ENCODE data around the gene SLC2A4RG. TPM values are rescaled to one million over a fixed set of nuclear protein-coding genes. Genes with fewer than 3 reads are reported as not detected.

The SLC2A4RG gene, protein sequence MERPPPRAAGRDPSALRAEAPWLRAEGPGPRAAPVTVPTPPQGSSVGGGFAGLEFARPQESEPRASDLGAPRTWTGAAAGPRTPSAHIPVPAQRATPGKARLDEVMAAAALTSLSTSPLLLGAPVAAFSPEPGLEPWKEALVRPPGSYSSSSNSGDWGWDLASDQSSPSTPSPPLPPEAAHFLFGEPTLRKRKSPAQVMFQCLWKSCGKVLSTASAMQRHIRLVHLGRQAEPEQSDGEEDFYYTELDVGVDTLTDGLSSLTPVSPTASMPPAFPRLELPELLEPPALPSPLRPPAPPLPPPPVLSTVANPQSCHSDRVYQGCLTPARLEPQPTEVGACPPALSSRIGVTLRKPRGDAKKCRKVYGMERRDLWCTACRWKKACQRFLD
- total RNA-seq: 100 to 1,000 TPM in 5 of 7 donors, 10 to 100 TPM in 2; 20.6 to 199 (median 104) TPM
- polyA plus RNA-seq: 10 to 100 TPM in 1 of 2 donors, 1 to 10 TPM in 1; 2.2 to 66.7 TPM
- long read RNA-seq, donor 1, partial matches to known transcripts: 27 of 39 reads
- long read RNA-seq, donor 1, other reads (novel, unspliced or antisense): 10 of 39 reads
- long read RNA-seq, donor 2, transcript SLC2A4RG-201 (8 exons, 1,731 nt): major isoform, 22 of 36 reads
- long read RNA-seq, donor 2, partial matches to known transcripts: 14 of 36 reads
- long read RNA-seq, donor 2, other reads (novel, unspliced or antisense): 0 of 36 reads
- long read RNA-seq, donor 3, transcript SLC2A4RG-201 (8 exons, 1,731 nt): major isoform, 99 of 178 reads
- long read RNA-seq, donor 3, transcript SLC2A4RG-208 (2 exons, 502 nt): minor isoform, 7 of 178 reads
- long read RNA-seq, donor 3, partial matches to known transcripts: 51 of 178 reads
- long read RNA-seq, donor 3, other reads (novel, unspliced or antisense): 21 of 178 reads

DNA sequence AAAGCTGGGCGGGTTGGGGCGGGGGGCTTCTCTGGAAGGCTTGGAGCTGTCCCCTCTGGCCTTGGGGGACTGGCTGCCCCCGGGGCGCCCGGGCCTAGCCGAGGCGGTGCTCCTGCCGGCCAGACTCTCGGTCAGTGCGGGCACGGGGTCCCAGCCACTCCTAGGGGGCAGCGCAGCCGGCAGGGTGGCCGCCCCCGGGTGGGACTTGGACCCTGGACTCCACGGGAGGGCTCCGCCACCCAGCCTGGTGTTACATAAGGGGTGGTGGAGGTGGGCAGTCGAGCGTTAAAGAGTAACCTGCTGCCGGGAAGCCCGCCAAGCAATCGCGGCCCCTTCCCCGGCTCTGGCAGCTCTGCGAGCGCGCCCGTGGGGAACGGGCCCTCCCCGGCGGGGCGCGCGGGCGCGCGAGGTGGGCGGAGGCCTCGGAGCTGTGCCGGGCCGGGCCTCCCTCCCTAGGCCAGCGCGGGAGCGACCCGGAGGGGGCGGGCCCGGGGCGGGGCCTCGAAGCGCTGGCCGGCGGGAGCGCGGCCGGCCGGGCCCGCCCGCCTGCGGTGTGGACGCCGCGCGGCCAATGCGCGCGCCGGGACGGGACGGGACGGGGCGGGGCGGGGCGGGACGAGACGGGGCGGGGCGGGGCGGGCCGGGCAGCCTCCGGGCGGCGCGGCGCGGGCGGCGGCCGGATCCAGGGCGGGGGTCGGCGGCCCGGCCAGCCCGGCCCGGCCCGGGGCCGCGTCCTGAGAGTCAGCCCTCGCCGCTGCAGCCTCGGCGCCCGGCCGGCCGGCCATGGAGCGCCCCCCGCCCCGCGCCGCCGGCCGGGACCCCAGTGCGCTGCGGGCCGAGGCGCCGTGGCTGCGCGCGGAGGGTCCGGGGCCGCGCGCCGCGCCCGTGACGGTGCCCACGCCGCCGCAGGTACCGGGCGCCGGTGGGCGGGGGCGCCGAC is at the start of gene SLC2A4RG:
SLC2A4RG (plus strand) TSS at position 647 of the 940 bp plus-strand sequence; CDS start at position 784, 137 bp downstream.
- peak within 1 kb of the TSS; percentile 75 for H3K4me3 ChIP-seq
- TF ChIP-seq, protein P1, sequence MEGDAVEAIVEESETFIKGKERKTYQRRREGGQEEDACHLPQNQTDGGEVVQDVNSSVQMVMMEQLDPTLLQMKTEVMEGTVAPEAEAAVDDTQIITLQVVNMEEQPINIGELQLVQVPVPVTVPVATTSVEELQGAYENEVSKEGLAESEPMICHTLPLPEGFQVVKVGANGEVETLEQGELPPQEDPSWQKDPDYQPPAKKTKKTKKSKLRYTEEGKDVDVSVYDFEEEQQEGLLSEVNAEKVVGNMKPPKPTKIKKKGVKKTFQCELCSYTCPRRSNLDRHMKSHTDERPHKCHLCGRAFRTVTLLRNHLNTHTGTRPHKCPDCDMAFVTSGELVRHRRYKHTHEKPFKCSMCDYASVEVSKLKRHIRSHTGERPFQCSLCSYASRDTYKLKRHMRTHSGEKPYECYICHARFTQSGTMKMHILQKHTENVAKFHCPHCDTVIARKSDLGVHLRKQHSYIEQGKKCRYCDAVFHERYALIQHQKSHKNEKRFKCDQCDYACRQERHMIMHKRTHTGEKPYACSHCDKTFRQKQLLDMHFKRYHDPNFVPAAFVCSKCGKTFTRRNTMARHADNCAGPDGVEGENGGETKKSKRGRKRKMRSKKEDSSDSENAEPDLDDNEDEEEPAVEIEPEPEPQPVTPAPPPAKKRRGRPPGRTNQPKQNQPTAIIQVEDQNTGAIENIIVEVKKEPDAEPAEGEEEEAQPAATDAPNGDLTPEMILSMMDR (IDR thresholded peaks at IDR 0.05): no peak
- TF ChIP-seq EP300 (IDR thresholded peaks at IDR 0.05) (no peak), POLR2A (IDR thresholded peaks at IDR 0.05) (no peak)
- intact Hi-C loops (cut with DNase I): loop anchor here in 1 of 4 donors (2.0 kb wide), 1 partner anchor 31 kb away; the partner anchor contains the start of gene ZGPAT
- peak within 1 kb of the TSS; percentile 73 to 95 for H3K27ac ChIP-seq
- WGBS, 3 donors: 0 to 1% (median 0%) methylated on average over 33 to 136 of the region's 136 CpGs
- H3K36me3 ChIP-seq: no peaks in the 10 kb centered on the region
- peak; percentile 83 to 90 (median 88) for DNase-seq
- peaks cover 11% of the 10 kb centered on the region for H3K4me1 ChIP-seq (ENCODE audit: insufficient read depth)
- H3K9me3 ChIP-seq: no peaks in the 10 kb centered on the region
- H3K27me3 ChIP-seq: no peaks in the 10 kb centered on the region

DNA sequence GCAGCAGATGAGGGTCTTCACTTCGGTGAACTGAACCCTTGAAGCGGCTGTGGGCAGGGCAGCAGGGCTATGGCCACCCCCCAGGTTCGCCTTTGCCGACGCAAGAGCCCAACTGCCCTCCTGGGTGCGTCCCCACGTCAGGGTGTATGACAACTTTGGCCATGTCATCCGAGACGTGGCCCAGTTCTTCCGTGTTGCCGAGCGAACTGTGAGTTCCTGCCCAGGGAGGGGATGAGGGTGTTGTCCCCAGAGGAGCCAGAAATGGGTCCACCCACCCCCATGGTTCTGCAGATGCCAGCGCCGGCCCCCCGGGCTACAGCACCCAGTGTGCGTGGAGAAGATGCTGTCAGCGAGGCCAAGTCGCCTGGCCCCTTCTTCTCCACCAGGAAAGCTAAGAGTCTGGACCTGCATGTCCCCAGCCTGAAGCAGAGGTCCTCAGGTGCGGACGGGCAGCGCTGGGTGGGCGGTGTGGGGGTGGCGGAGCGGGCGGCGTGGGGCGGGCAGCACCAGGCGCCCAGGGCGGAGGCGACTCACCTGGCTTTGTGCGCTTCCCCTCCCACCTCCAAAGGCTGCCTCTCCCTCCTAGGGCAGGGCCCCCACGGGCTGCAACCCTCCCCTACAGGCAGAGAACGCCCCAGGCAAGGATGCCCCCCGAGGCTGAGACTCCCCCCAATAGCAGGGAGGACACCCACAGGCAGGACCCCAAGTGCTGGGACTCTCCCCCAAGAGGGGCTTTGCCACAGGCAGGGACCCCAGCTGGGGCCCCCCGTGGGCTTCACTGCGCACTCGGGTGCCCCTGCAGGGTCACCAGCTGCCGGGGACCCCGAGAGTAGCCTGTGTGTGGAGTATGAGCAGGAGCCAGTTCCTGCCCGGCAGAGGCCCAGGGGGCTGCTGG is 49.3 kb upstream of the SLC2A4RG start:
- Histone ChIP-seq H3K4me3 (no peak overlapping the region), H3K36me3 (no peaks in the 10 kb centered on the region), H3K4me1 (ENCODE audit: insufficient read depth) (peaks cover 10% of the 10 kb centered on the region), H3K27ac (no peak overlapping the region), H3K9me3 (no peaks in the 10 kb centered on the region), H3K27me3 (no peaks in the 10 kb centered on the region)
- no peak for TF ChIP-seq POLR2A (IDR thresholded peaks at IDR 0.05)
- no peak for TF ChIP-seq EP300 (IDR thresholded peaks at IDR 0.05)
- TF ChIP-seq, protein P1 (IDR thresholded peaks at IDR 0.05): no peak
- 79 to 88% (median 80%) methylated on average over 30 to 40 of the region's 40 CpGs for WGBS, 3 donors
- DNase-seq: peak in 1 of 5 donors; percentile 31
- intact Hi-C loops (cut with DNase I): no loop called here

DNA sequence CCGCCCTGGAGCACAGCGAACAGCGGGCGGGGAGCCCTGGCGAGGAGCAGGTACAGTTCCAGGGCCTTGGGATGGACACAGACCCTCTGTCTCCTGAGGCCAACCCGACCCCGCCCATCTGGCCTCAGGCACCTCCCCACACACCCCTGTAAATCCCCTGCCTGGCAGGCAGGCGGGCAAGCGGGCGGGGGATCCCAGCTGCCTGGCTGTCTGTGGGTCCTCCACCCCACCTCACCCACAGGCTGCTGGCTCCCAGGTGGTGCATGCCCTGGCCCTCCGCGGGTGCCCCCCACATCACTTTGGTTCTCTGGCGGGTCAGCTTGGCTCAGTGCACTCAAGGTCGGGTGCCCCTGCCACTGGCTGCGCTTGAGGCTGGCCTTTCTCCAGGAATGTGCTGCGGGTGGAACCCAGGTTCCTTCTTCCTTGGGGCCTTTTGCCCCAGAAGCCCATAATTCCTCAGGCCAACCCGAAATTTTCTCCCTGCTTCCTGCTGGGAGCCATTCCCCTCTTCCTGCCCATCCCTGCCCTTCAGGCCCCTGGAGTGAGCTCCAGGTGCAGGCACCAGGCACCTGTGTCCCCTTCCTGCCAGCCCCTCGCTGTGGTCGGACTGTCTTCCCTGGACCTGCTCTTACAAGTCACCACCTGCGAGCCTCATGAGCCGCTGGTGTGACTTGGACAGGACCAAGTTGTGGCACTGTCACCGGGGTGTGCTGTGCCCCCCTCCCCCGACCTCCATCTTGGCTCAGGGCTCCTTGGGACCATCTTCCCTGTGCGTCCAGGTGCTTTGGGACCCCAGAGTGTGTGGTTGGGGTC is 48.5 kb upstream of the SLC2A4RG start:
- peaks cover 10% of the 10 kb centered on the region for H3K4me1 ChIP-seq (ENCODE audit: insufficient read depth)
- H3K9me3 ChIP-seq: no peaks in the 10 kb centered on the region
- peak in 2 of 5 donors; percentile 37 to 48 for DNase-seq
- H3K27ac ChIP-seq: no peak overlapping the region
- no peaks in the 10 kb centered on the region for H3K36me3 ChIP-seq
- 63 to 77% (median 72%) methylated on average over 19 to 24 of the region's 24 CpGs for WGBS, 3 donors
- intact Hi-C loops (cut with DNase I): no loop called here
- no peak overlapping the region for H3K4me3 ChIP-seq
- TF ChIP-seq EP300 (IDR thresholded peaks at IDR 0.05): no peak
- TF ChIP-seq, protein P1 (IDR thresholded peaks at IDR 0.05): no peak
- no peak for TF ChIP-seq POLR2A (IDR thresholded peaks at IDR 0.05)
- no peaks in the 10 kb centered on the region for H3K27me3 ChIP-seq
